NCI-H1930 (cell line): ENCODE data around the gene JCAD.

Experiments
- DNase-seq, 2 experiments: peaks; one replicate each; lab custom pipeline; 2025; lab: John Stamatoyannopoulos, UW

JCAD gene

DNA sequence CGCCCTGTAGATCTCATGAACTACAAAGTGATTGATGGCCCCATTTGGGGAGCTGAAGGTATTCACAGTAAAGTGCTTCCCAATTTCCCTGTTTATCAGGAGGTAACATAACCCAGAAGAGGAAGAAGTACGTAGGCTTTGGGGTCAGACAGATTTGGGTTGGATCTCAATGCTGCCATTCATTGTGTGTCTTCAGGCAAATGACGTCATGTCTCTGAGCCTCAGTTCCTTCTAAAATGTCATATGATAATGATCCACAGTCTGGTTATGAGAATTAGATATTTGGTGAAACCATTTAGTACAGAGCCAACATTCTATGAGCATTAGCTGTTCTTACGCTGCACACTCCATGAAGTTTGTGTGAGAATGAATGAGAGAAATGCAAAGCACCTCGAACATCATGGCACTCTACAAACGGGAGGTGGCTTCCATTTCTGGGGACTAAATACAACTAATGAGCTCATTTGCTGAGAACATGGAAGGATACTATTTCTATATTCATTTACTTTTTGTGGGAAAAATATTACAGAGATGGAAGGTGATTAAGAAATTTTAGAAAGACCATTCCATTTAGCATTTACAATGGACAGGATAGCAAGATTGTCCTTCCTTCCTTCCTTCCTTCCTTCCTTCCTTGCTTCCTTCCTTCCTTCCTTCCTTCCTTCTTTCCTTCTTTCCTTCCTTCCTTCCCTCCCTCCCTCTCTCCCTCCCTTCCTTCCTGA lies 13.8 kb upstream of the JCAD start:
- DNase-seq, result no peak

DNA sequence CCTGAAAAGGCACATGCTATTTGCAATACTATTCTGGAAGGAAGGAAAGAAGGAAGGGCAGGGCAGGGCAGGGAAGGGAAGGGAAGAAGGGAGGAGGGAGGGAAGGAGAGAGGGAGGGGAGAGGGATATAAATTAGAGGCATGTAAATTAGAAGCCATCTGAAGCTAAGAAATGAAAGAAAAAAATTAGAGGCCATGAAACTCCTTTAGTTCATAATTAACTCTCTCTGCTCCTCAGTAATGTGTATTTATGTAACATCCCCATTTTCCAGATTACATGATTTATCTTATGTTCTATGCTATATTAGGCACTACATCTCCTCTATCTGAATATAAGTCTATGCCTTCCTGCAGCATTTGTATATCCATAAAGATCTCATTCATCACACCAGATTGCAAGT lies 12.7 kb upstream of the JCAD start:
- DNase-seq, result no peak

DNA sequence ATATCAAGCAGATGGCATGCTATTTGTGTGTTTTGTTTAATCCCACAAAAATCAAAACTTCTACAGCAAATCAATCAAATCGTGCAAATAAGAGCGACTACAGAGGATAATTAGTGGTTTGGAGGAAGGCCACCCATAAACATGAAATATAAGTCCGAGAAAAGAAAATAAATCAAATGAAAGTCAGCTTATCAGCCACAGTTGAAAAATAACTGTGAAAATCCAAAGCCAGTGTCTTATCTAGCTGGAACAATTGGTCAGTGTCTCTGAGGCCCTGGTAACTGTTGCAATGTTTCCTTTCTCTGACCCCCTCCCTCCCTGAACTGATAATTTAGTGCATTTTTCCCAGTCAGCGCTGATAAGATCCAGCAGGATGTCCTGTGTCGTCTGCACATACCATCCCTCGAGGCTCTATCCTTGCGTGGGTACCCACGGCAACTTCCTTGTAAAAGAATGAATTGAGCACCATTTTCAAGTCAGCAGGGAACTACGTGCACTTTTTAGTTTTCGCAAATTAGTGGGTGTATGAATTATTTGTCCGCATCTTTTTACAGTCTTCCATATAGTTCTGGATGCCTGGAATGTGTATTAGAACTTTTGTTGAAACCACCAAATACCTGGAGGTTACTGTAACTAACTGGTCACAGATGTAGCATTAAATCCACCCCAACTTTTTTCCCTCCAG lies 10.8 kb upstream of the JCAD start:
- DNase-seq, result no peak

DNA sequence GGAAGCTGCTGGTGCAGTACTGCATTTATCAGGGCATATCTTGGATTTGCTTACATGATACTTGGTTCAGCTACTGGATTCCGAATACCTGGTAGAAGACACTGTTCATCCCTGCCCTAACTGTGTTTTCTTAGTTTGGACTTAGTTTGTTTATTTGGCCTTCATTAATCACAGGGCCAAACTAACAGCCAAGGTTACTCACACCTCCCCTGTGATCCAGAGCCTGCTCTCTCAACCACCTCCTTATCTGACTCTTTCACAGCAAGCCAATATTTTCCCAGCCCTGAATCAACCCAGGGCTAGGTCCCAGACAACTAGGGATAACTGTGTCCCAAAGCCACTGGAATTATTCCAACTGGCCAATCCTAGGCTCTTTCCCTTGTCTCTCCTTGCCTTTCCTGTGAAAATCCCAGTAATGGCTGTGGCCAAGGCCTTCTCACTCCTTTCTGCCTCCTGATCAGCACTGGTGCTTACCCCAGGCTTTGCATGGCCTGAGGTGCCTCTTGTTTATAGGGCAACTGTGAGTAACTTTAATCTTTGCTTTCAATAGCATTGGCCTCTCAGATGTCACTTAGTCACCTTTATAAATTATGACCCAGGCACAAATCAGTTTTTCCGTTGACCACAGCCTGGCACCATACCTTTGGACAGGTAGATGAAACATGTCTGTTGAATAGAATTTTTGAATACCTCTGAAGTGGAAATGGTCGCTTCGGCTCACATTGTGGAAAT lies 9.3 kb upstream of the JCAD start:
- DNase-seq, result no peak

DNA sequence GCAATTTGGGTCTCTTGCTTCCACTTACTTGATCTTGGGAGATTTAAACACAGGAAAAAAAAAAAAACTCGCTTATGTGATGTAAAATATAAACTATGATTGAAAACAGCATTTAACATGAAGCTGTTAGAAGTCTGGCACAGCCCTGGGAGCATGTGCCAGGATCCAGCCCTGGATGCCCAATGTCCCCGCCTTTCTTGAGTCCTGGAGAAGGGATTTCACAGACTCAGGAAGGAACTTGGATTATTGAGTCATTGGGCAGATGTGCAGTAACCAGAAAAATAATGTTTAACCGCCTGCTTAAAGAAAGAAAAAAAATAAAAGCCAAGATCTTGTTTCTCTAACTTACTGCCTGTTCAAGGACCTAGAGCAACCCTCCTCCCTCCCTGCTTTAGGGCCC lies 3.7 kb upstream of the JCAD start:
- no peak for DNase-seq

DNA sequence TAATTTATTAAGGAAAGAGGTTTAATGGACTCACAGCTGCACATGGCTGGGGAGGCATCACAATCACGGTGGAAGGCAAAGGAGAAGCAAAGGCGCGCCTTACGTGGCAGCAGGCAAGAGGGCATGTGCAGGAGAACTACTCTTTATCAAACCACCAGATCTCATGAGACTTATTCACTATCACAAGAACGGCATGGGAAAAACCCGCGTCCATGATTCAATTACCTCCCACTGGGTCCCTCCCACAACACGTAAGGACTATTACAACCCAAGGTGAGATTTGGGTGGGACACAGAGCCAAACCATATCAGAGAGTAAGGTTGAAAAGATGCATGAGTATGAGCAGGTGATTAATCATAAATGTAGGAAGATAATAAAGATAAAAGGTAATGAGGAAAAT lies 3.2 kb upstream of the JCAD start:
- no peak for DNase-seq

DNA sequence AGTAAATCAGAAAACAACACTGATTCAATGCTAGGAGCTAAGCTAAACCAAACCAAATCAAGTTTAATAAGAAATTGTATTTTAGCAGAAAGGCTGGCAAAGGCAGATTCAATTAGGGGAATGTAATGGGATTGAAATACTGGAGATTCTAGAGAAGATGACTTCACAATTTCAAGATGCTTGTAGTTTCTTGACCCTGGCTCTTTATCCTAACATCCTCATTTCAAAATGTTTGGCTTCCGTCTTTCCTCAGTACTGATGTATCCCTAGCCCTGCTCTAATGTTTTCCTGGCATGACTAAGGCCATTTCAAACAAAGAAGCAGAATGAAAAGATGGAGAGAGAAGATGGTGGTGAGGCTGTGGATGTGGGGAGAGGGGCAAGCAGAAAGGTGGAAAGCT lies 2.7 kb upstream of the JCAD start:
- DNase-seq, result no peak

DNA sequence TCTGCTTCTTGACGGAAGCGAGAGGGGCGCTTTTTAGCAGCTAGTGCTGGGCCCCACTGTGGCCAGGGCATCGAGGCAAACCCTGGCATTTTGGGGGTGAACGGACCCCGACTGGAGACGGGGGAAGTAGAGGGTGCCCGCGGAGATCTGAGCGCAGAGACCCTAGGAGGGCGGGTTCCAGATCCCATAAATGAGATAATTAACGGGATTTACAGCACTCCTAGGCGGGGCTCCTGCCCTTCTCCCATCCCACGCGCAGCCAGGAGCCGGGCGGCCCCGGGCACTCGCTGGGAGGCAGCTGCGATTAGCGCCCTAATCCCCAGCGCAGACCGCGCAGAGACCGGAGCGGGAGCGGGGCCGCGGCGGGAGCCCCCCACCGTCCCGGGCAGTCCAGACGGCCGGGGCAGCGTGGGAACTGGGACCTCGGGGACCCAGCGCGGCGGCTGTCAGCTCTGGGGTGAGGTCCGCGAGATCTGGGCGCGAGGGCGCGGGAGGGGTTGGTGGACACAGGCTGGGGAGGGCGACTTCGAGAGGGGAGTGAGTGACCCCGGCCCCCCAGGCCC lies 735 bp downstream of the JCAD start:
- DNase-seq, result no peak

DNA sequence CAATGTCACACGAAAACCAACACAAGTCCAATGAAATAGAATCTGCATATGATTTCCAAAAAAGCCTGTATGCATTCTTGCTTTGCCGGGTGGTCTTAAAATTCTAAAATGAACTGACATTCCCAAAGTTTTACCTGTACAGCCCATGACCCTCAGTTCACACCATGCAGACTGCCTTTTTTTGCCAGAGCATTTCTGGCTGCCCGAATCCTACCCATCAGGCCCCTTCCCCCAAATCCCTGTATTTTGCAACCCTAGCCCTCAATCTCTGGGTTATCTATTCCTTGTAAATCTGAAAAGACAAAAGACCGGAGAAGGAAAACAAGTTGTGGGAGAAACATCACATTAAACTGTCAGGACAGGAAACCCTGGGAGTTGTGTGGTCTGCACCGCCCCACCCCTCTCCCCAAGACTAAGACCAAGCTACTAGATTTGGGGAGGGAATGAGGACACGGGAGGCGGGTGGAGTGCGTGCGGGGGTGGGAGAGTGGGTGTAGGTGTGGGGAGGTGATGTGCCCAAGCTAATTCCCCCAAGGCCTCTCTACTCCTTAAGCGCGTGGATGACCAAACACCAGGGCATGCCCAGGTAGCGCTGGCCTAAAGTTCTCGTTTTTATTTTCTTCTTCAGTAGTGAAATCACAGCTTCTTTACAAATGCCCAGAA lies 1.4 kb downstream of the JCAD start:
- no peak for DNase-seq

DNA sequence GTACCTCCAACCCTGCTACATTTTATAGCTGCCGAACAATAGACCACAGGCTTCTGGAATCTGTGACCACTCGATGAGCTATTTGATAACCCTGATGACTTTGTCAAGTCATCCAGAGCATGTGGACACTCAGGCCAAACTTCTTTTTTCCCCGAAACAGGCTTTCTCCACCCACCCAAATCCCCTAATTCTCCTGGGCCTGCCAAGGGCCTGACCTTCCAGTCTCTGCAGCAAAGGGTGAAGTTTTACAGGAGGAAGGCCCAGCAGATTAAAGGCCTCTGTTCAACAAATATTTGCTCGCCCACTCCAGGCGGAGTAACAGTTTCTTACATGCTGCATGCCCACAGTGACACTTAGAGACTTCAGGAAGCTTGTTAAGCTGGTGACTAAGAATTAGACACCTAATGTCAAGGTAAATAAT lies 2.0 kb downstream of the JCAD start:
- DNase-seq, result no peak

DNA sequence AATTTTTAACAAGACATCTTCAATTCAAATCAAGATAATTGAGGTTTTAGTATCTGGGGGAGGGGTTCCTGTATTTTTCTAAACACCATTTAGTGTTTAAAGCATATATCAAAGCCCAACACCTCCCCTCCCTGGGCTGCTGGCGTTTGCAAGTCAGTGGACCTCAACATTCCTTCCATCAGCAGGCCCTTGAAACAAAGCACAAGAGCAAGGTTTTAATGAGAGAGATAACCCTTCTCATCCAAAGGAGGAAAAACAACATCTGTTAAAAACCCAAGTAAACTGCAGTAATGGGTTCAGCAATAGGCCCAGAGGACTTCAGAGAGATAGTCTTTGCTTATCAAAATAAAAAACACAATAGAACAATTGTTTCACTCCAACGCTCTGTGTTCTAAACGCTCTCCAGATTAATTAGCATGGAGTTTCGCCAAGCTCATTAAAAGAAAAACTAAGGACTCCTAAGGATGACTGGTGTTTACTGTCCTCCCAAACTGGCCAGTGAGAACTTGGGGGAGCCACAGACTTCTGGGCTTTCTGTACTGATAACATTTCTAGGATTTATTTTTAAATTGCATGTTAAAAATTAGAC lies 2.5 kb downstream of the JCAD start:
- DNase-seq, result no peak

DNA sequence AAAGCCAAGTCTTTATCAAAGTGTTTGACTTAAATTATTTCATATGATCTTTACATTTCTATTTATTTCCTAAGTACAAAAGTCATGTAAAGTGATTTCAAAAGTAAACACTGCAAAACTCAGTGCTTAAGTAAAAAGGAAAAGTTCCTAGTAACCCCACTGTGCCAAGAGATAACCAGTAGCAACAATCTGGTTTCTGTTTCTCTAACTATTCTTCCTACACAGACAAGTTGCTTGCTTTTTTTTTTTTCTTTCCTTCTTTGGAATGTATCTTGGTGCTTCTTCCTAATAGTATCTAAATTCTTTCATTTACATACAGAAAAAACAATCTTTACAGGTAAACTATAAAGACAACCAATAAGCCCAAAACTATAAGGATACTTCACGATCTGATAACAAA lies 3.1 kb downstream of the JCAD start:
- no peak for DNase-seq

DNA sequence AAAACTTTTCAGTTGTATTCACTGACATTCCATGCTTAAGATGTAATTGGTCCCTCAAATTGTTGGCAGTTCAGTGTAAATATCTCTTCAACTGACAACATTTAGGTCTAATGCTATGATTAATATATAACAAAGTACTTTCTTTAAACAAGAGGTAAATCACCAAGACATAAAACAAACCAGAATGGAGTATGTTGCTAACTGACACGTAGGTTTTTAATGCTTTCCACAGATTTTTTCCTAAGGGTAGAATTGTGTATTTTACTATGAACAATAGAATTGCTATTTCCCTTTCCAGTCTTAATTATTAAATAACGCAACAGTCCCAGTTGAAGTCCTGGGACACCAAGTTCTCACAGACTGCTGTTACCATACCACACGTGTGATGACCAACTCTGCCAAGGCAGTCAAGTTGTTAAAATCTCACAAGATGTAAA lies 4.1 kb downstream of the JCAD start:
- no peak for DNase-seq

DNA sequence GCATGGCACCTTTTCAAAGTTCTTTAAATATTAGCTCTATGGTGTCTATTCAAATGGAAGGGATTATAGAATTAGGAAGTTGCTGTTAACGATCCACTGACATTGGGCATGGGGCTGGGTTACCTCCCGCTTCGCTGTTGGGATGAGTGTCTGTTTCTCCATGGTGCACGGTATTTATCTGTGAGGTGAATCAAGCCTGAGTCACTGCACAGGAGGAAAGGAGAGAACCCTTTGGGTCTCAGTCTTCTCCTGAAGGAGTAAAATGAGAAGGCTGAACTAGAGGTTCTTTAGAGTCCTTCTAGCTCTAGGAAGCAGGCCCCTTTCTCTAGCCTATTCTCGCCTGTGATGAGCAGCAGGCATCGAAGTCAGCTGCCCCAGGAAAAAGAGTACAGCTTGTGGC lies 7.3 kb downstream of the JCAD start:
- no peak for DNase-seq

DNA sequence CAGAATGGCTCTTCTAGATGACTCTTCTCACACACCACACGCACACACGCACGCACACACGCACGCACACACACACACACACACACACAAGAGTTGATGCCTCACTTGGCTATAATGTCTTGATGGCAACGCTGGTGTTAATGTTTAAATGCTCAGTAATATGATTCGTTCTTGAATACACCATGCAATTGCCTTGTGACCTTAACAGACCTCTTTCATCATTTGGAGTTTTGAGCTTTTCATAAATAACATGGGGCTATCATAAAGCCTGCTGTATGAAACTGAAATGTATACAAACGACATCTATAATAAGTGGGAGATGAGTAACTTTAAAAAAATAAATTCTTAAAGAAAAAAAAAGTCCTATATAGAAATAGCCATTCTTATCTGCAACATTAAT lies 8.2 kb downstream of the JCAD start:
- no peak for DNase-seq

DNA sequence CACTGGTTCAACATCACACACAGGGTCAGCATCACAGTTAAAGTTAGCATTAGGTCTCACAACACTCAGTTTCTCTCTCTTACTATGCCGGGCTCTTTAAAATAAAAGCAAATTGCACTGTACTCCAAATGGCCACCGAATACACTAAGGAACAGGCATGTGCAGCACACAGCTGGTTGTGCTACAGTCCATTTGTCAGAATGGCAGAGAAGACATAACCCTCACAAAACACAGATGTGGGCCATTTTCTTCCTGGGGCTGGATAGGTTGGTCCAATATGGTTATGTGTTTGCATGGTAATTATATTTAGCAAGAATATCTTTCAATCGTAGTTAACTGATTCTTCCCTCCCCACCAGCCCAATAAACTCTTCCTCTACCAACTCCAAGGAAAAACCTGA lies 9.0 kb downstream of the JCAD start:
- no peak for DNase-seq

DNA sequence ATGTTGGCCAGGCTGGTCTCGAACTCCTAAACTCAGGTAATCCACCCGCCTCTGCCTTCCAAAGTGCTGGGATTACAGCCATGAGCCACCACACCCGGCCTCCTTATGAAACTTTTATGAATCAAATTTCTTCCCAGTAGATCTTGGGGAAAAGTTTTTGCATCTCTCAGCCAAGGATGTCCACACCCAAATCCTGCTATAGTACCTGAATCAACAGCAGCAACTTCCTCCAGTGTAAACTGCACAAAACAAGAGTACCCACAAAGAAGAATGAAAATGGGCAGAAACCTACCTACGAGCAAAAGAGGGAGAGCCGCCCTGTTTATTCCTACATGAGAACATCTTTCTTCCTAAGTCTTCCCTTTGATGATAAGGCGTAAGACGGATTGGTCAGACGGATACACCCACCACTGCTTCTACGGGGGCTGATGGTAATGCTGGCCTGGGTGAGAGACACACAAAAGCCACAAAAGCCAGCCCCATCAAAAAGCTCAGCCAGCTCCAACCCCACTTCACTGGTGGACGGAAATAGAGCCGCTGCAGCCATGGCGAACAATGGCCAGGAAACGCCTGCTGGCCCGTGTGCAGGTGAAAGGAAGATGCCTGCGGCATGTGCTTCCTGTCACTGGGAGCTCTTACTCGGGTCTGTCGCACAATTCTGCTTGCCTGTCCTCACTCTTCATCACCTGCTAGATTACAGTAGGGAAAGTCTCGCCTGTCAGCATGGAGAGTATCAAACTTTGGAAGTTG lies 10.4 kb downstream of the JCAD start:
- DNase-seq, result no peak

DNA sequence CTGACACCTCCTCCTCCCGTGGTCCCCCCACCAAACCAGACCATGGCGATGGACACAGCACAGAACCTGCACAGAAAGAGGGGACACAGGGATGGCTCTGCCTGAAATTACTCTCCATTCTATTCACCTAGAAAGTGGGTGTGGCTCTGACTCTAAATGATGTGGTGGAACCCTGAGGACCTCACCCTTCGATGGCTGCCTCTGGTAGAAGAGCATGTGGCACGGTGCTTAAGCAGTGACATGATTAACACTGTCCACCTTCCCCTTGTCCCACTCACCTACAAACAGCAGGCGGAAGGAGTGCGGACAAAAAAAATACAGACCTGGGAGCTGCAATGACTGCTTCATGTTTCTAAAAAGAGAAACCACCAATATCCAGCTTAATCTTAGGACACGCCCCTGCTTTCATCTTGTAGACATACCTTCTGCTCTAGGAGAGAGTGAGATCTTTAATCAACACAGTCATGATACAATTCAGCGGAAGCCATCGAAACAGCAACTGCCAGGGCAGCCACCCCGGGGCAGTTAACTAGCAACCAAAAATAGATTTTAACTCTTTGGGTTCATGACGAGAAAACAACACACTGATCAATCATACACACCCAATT lies 11.4 kb downstream of the JCAD start:
- no peak for DNase-seq

DNA sequence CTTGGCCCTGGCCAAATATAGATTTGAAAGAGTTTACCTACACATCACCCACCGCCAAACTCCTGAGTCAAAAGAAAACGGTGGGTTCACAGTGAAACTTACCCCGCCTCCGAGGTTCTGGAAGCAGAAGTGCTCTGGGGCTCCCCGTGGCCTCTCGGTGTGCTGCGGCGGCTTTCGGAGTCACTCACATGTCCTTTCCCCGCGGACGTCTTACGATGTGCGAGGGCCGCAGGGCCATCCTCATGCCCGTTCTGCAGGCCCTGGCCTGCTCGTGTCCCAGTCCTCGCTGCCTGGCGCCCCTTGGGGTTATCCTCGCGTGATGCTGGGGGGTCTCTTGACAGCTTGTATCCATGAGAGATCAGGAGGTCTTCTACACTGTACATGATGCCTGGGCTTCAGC lies 12.0 kb downstream of the JCAD start:
- no peak for DNase-seq

DNA sequence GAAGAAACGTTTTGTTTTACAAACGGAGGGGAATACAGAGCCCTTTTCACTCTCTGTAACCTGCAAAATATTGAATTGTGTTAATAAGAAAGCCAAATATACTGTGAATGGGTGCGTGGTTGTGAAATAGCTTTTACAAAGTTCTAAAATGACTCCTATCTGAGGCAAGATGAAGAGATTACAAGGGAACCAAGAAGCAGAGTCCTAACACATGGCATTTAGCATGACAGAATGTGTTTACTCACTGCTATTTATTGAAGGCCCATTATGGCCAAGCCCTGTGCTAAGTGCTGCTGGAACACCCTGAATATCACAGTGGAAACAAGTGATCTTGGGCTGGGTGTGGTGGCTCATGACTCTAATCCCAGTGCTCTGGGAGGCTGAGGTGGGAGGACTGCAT lies 12.9 kb downstream of the JCAD start:
- no peak for DNase-seq

DNA sequence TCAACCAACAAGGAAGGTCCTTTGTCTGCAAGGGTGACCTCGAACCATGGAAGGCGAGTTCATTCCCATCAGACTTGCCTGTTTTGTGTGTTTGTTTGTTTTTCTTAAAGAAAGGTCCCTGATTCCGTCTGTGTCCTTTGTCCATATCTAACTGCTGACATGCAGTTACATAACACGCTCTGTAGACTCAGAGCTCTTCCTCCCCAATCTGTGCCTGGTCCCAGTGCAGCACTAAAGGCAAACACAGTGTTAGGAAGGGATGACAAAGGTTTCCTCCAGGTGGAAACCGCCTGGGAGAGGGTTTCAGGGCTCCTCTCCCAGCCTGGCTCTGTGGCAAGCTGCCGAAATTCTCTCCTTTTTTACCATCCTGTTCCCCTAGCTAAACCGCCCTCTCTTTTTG lies 13.4 kb downstream of the JCAD start:
- no peak for DNase-seq
